HUES6 (cell line): Measurements from ENCODE around the gene STK25.
"Not testable (repeated sequence)": the region's sequence is repeated elsewhere in the genome, so short reads cannot be mapped to it uniquely, and the experiment has no call there.

ENCODE experiments used
- H3K27ac ChIP-seq: 2 replicates; pipeline ENCODE4 v1.7.0; 2013; ENCODE audit warnings: low read depth, mild to moderate bottlenecking, low read length, inconsistent platforms
- H3K27me3 ChIP-seq: 2 replicates; pipeline ENCODE4 v1.6.1; 2013; ENCODE audit warnings: low read length; ENCODE audit not compliant: control insufficient read depth, insufficient read depth
- H3K36me3 ChIP-seq: 2 replicates; pipeline ENCODE4 v1.6.1; 2013; ENCODE audit warnings: low read length; ENCODE audit not compliant: control insufficient read depth, insufficient read depth
- H3K4me1 ChIP-seq: 2 replicates; pipeline ENCODE4 v1.6.1; 2013; ENCODE audit warnings: low read length; ENCODE audit not compliant: control insufficient read depth, insufficient read depth
- H3K4me3 ChIP-seq: 2 replicates; pipeline ENCODE4 v1.5.1; 2013; ENCODE audit warnings: low read depth, low read length
- H3K9ac ChIP-seq: one replicate; pipeline ENCODE4 v1.6.1; 2013; ENCODE audit warnings: mild to moderate bottlenecking, low read length
- H3K9me3 ChIP-seq: 2 replicates; pipeline ENCODE4 v1.6.1; 2013; ENCODE audit warnings: low read depth, low read length; ENCODE audit not compliant: control insufficient read depth, insufficient read depth

Gene STK25

GRCh38 chr2:241506317-241506716 is 2.1 kb downstream of the STK25 start:
- H3K4me3 ChIP-seq = peak overlapping the region; percentile 97; the same call in 1 of the 2 replicates
- peaks cover 19% of the 10 kb centered on the region for H3K36me3 ChIP-seq
- not testable (repeated sequence) for H3K27me3 ChIP-seq, H3K27ac ChIP-seq, H3K9me3 ChIP-seq, H3K9ac ChIP-seq
- peaks cover 21% of the 10 kb centered on the region for H3K4me1 ChIP-seq

GRCh38 chr2:241505781-241506201 is 2.6 kb downstream of the STK25 start:
- no peak overlapping the region for H3K27ac ChIP-seq

GRCh38 chr2:241505086-241505780 is 3.2 kb downstream of the STK25 start:
- Histone ChIP-seq H3K36me3 (peaks cover 30% of the 10 kb centered on the region), H3K27me3 (peaks cover 7% of the 10 kb centered on the region), H3K9ac (peak overlapping the region; percentile 17), H3K4me3 (no peak overlapping the region), H3K27ac (no peak overlapping the region), H3K9me3 (no peaks in the 10 kb centered on the region), H3K4me1 (peaks cover 28% of the 10 kb centered on the region)

More at GRCh38 chr2:241505781-241506201, 2.6 kb downstream of the STK25 start:
- peak overlapping the region; percentile 17 for H3K9ac ChIP-seq
- 0 out of 2 replicates have a peak overlapping the region, but pooled peaks have one; percentile 9 for H3K4me3 ChIP-seq
- peaks cover 24% of the 10 kb centered on the region for H3K4me1 ChIP-seq
- no peaks in the 10 kb centered on the region for H3K9me3 ChIP-seq
- H3K36me3 ChIP-seq = peaks cover 25% of the 10 kb centered on the region
- peaks cover 7% of the 10 kb centered on the region for H3K27me3 ChIP-seq

GRCh38 chr2:241503776-241504392 is 4.5 kb downstream of the STK25 start:
- H3K9ac ChIP-seq = no peak overlapping the region
- H3K36me3 ChIP-seq = peaks cover 43% of the 10 kb centered on the region
- H3K27ac ChIP-seq = no peak overlapping the region
- H3K4me3 ChIP-seq = no peak overlapping the region
- H3K4me1 ChIP-seq = peaks cover 26% of the 10 kb centered on the region; the same call in 1 of the 2 replicates
- H3K9me3 ChIP-seq = no peaks in the 10 kb centered on the region
- no peaks in the 10 kb centered on the region for H3K27me3 ChIP-seq

- H3K9me3 ChIP-seq = no peaks in the 10 kb centered on the region
- no peak overlapping the region for H3K4me3 ChIP-seq
- peaks cover 26% of the 10 kb centered on the region; the same call in 1 of the 2 replicates for H3K4me1 ChIP-seq
- H3K27me3 ChIP-seq = no peaks in the 10 kb centered on the region
- H3K9ac ChIP-seq = no peak overlapping the region
- H3K36me3 ChIP-seq = peaks cover 59% of the 10 kb centered on the region
- H3K27ac ChIP-seq = no peak overlapping the region
These were observed 6.1 kb downstream of the STK25 start for GRCh38 chr2:241502281-241502680.

- no peaks in the 10 kb centered on the region for H3K27me3 ChIP-seq
- no peak overlapping the region for H3K4me3 ChIP-seq
- H3K9me3 ChIP-seq = no peaks in the 10 kb centered on the region
- H3K27ac ChIP-seq = no peak overlapping the region
- H3K4me1 ChIP-seq = peaks cover 26% of the 10 kb centered on the region; the same call in 1 of the 2 replicates
- peaks cover 66% of the 10 kb centered on the region for H3K36me3 ChIP-seq
- H3K9ac ChIP-seq = no peak overlapping the region
These were observed 6.8 kb downstream of the STK25 start for GRCh38 chr2:241501551-241501950.

GRCh38 chr2:241501099-241501541 is 7.3 kb downstream of the STK25 start:
- Histone ChIP-seq H3K9me3 (no peaks in the 10 kb centered on the region), H3K4me3 (no peak overlapping the region), H3K36me3 (peaks cover 70% of the 10 kb centered on the region), H3K27ac (no peak overlapping the region), H3K27me3 (no peaks in the 10 kb centered on the region), H3K4me1 (peaks cover 24% of the 10 kb centered on the region; the same call in 1 of the 2 replicates), H3K9ac (peak overlapping the region; percentile 10)

- Histone ChIP-seq H3K4me1 (peaks cover 18% of the 10 kb centered on the region; the same call in 1 of the 2 replicates), H3K9ac (peak overlapping the region; percentile 10), H3K4me3 (no peak overlapping the region), H3K9me3 (no peaks in the 10 kb centered on the region), H3K27me3 (no peaks in the 10 kb centered on the region), H3K36me3 (peaks cover 74% of the 10 kb centered on the region), H3K27ac (no peak overlapping the region)
These were observed 7.9 kb downstream of the STK25 start for GRCh38 chr2:241500431-241500975.

- Histone ChIP-seq H3K27ac (no peak overlapping the region), H3K9me3 (no peaks in the 10 kb centered on the region), H3K4me3 (no peak overlapping the region), H3K9ac (no peak overlapping the region), H3K27me3 (no peaks in the 10 kb centered on the region), H3K4me1 (peaks cover 13% of the 10 kb centered on the region; the same call in 1 of the 2 replicates), H3K36me3 (peaks cover 78% of the 10 kb centered on the region)
These were observed 8.4 kb downstream of the STK25 start for GRCh38 chr2:241500016-241500415.

- H3K36me3 ChIP-seq = peaks cover 82% of the 10 kb centered on the region
- no peak overlapping the region for H3K27ac ChIP-seq
- H3K4me3 ChIP-seq = no peak overlapping the region
- H3K27me3 ChIP-seq = no peaks in the 10 kb centered on the region
- no peaks in the 10 kb centered on the region for H3K9me3 ChIP-seq
- H3K9ac ChIP-seq = no peak overlapping the region
- peaks cover 12% of the 10 kb centered on the region; the same call in 1 of the 2 replicates for H3K4me1 ChIP-seq
These were observed 9.0 kb downstream of the STK25 start for GRCh38 chr2:241499146-241499965.
